A673 (cell line): ENCODE data around the gene ERICH6. TPM values are rescaled to one million over a fixed set of nuclear protein-coding genes. Genes with fewer than 3 reads are reported as not detected.

ENCODE experiments used
- BruUV-seq: library from RNA; stranded (reverse); fragments of 400-500 nt; replicated peaks from 2 replicates; lab custom pipeline; 2021; lab: Mats Ljungman, UMichigan
- CTCF ChIA-PET: fragments of 300-600 bp; sonication (Branson Sonifier 250); formaldehyde crosslinking; loops from one replicate; lab custom pipeline; 2022; ENCODE audit warnings: antibody characterized with exemption; lab: Charles Lee
- POLR2A ChIA-PET: fragments of 300-600 bp; sonication (Branson Sonifier 250); formaldehyde crosslinking; loops from one replicate; lab custom pipeline; 2022; ENCODE audit warnings: antibody characterized with exemption; ENCODE audit not compliant: low non-redundant PET; lab: Charles Lee
- DNase-seq: peaks from one replicate; pipeline ENCODE4 v3.0.0-alpha.2; 2015; ENCODE audit warnings: low spot score
- H3K27ac ChIP-seq: fragments of 200-600 bp; sonication (generic); 2 replicates; pipeline ENCODE4 v1.5.1; 2016; ENCODE audit warnings: mixed run types, low read depth, mild to moderate bottlenecking, mixed read lengths, antibody characterized with exemption, low read length; ENCODE audit not compliant: poor library complexity, severe bottlenecking
- H3K27me3 ChIP-seq: fragments of 200-600 bp; sonication (generic); replicated peaks from 2 replicates; pipeline ENCODE4 v1.6.1; 2017; ENCODE audit warnings: mixed run types, low read depth, mild to moderate bottlenecking, mixed read lengths, antibody characterized with exemption, low read length; ENCODE audit not compliant: insufficient read depth, poor library complexity
- H3K36me3 ChIP-seq: fragments of 200-600 bp; sonication (generic); 2 replicates; pipeline ENCODE4 v1.6.1; 2016; ENCODE audit warnings: mixed run types, mild to moderate bottlenecking, mixed read lengths, antibody characterized with exemption, low read length; ENCODE audit not compliant: insufficient read depth, poor library complexity, severe bottlenecking
- H3K4me1 ChIP-seq: fragments of 200-600 bp; sonication (generic); 2 replicates; pipeline ENCODE4 v1.6.1; 2017; ENCODE audit warnings: mixed run types, mild to moderate bottlenecking, mixed read lengths, antibody characterized with exemption, low read length; ENCODE audit not compliant: insufficient read depth, poor library complexity, severe bottlenecking
- H3K4me3 ChIP-seq: fragments of 200-600 bp; sonication (generic); 2 replicates; pipeline ENCODE4 v1.5.1; 2016; ENCODE audit warnings: low read depth, mixed run types, mild to moderate bottlenecking, mixed read lengths, low read length; ENCODE audit not compliant: poor library complexity, severe bottlenecking
- H3K9me3 ChIP-seq: fragments of 200-600 bp; sonication (generic); 2 replicates; pipeline ENCODE4 v1.6.1; 2016; ENCODE audit warnings: mixed run types, low read depth, mild to moderate bottlenecking, mixed read lengths, antibody characterized with exemption, low read length; ENCODE audit not compliant: poor library complexity, severe bottlenecking
- CTCF ChIP-seq: fragments of 300-800, 200-600 bp; sonication (generic); conservative IDR thresholded peaks from 2 replicates; pipeline ENCODE4 v1.5.1; 2017; ENCODE audit warnings: low read depth, mild to moderate bottlenecking, antibody characterized with exemption, low read length, moderate library complexity, mixed read lengths
- EZH2 ChIP-seq: fragments of 200-600 bp; sonication (generic); IDR thresholded peaks from 2 replicates; pipeline ENCODE4 v1.6.1; 2017; ENCODE audit warnings: borderline replicate concordance, low read depth, mild to moderate bottlenecking, mixed read lengths, antibody characterized with exemption, low read length; ENCODE audit not compliant: poor library complexity, severe bottlenecking
- intact Hi-C: fragments of 100-400 bp; cut with micrococcal nuclease; formaldehyde crosslinking; loops from one replicate; pipeline ENCODE4 v1.10.0; 2022; ENCODE audit not compliant: unreplicated experiment
- total RNA-seq: library from RNA; stranded (reverse); gene quantifications from 2 replicates; pipeline ENCODE4 v1.2.3, GENCODE V29; 2021

Gene ERICH6
- total RNA-seq, 1 experiment from 2014 or later: 0.32 TPM

- H3K4me1 ChIP-seq: peaks cover 76% of the 10 kb centered on the region
- CTCF ChIA-PET: no interaction called here
- H3K9me3 ChIP-seq: no peaks in the 10 kb centered on the region
- no TSS peak for BruUV-seq
- no peak overlapping the region for H3K4me3 ChIP-seq
- H3K27me3 ChIP-seq: no peaks in the 10 kb centered on the region
- TF ChIP-seq CTCF: no peak
- no peak for TF ChIP-seq EZH2
- peak overlapping the region; percentile 40 for H3K27ac ChIP-seq
- no peaks in the 10 kb centered on the region for H3K36me3 ChIP-seq
- intact Hi-C loops: no loop called here
- no peak for DNase-seq
- POLR2A ChIA-PET: no interaction called here
These were observed 44.9 kb upstream of the ERICH6 start for GRCh38 chr3:150748684-150749047.

DNA sequence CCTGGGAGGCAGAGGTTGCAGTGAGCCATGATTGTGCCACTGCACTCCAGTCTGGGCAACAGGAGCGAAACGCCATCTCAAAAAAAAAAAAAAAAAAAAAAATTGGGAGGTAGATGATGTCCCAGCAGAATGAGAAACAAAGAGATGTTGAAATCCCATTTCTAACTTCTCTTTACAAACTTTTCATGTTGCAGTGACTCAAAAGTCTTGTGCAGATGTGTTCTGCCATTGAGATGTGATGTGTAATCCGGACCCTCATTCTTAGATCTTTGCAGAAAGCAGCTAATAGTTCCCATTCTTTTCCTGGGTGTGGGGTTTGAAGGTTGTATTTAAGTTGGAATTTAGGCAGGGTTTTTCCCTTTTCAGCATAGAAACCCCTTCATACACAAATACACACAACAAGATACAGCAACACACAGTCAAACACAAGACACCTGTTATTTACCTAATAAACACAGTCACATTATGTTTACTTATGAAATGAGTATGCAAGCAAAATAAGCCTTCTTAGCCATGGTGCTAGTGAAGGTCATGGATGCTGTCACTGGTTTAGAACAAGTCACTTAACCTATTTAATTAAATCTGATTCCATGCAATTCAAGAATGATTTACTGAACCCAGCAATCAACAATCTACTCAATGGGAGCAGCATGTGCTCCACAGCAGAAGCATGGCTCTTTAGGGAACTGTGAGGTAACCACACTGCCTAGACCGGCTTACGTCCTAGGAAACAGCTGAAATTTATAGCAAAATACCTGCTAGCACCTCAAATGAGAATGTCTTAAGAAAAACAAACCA, 44.4 kb upstream of the ERICH6 start:
- POLR2A ChIA-PET: no interaction called here
- TF ChIP-seq CTCF (no peak), EZH2 (no peak)
- intact Hi-C loops: no loop called here
- no peaks in the 10 kb centered on the region for H3K27me3 ChIP-seq
- peaks cover 82% of the 10 kb centered on the region for H3K4me1 ChIP-seq
- DNase-seq: no peak
- H3K36me3 ChIP-seq: no peaks in the 10 kb centered on the region
- H3K27ac ChIP-seq: peak overlapping the region; percentile 40
- CTCF ChIA-PET: no interaction called here
- no peaks in the 10 kb centered on the region for H3K9me3 ChIP-seq
- no TSS peak for BruUV-seq
- no peak overlapping the region for H3K4me3 ChIP-seq

DNA sequence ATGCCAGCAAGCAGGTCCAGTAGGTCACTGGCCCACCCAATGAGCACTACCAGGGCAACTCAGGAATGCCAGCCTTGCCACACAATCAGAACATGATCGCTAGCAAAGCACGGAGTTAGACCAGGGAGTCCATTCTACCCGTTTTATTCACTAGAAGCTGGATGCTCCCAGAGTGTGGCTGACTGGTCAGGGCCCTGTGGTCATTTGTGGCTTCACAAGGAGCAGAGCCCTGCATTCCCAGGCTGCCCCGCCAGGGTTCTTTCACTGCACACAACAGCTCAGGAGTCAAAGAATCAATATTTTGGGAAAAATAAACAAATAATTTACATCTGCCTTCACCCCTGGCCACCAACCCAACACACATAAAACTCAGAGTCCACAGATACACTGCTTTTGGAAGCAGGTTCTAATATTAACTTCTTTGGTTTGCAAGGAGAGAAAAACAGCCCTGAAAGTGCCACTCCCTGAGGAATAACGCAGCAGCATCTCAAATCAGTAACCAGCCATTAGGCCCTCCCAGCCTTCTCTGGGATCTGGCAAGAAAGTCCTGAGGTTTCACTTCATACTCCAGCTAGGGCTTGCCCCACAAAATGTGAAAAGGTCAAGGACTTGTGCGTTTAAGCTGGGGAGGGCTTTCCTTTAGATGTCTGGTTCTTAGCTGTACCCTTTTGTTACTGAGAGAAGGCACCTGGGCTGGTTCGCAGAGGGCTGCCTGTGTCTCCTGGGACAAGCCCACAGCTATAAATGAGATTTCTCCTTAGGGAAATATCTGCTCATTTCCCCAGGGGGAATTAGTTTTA, 43.3 kb upstream of the ERICH6 start:
- no peaks in the 10 kb centered on the region for H3K9me3 ChIP-seq
- intact Hi-C loops: no loop called here
- peak overlapping the region; percentile 56 for H3K27ac ChIP-seq
- no peak for DNase-seq
- no peak overlapping the region for H3K4me3 ChIP-seq
- POLR2A ChIA-PET: no interaction called here
- H3K4me1 ChIP-seq: peaks cover 92% of the 10 kb centered on the region
- no TSS peak for BruUV-seq
- TF ChIP-seq EZH2: no peak
- no peak for TF ChIP-seq CTCF
- no peaks in the 10 kb centered on the region for H3K27me3 ChIP-seq
- CTCF ChIA-PET: no interaction called here
- H3K36me3 ChIP-seq: no peaks in the 10 kb centered on the region
